ENCODE results near the gene NMT1.

Gene NMT1

GRCh38 chr17:45035848-45036247, 25.3 kb upstream of the NMT1 start (continued):
- TF ChIP-seq GLI4 (tag by site-specific recombination; IDR thresholded peaks at IDR 0.05) (no peak), ZNF561 (tag by site-specific recombination; IDR thresholded peaks at IDR 0.05; ENCODE audit: borderline replicate concordance) (no peak), TCF7L2 (IDR thresholded peaks at IDR 0.05; ENCODE audit: borderline replicate concordance, low read depth, low read length) (no peak), TRIM28 (IDR thresholded peaks at IDR 0.05; ENCODE audit: borderline replicate concordance, low read length) (no peak)

GRCh38 chr17:45036691-45037090, 24.4 kb upstream of the NMT1 start:
- Histone ChIP-seq H3K9me3 (ENCODE audit: control insufficient read depth, insufficient read depth, low read depth, low read length) (no peaks in the 10 kb centered on the region), H3K4me3 (ENCODE audit: low read depth, low read length) (no peak overlapping the region), H3K27ac (ENCODE audit: extremely low read depth, low read depth, low read length) (no peak overlapping the region), H3K4me1 (ENCODE audit: control insufficient read depth, insufficient read depth, low read length) (0 out of 2 replicates have a peak, but pooled peaks cover 4% of the 10 kb centered on the region), H3K36me3 (ENCODE audit: control insufficient read depth in 2 of 2, insufficient read depth in 1 of 2, low read length in 2 of 2) (peaks cover 23 to 48% of the 10 kb centered on the region in 2 experiments)
- POLR2A ChIA-PET: no interaction called here
- CTCF ChIA-PET: interaction anchor here (0.6 to 1.0 kb wide), 4 partner anchors 14 to 262 kb away, joined by 3 to 4 read pairs (median 3); no protein-coding TSS in a partner anchor
- TF ChIP-seq HIC1 (tag by site-specific recombination; IDR thresholded peaks at IDR 0.05) (no peak), GLIS2 (tag by site-specific recombination; IDR thresholded peaks at IDR 0.05) (no peak), ZXDB (tag by site-specific recombination; IDR thresholded peaks at IDR 0.05) (no peak), ZNF114 (tag by site-specific recombination; IDR thresholded peaks at IDR 0.05) (no peak), SP7 (tag by site-specific recombination; IDR thresholded peaks at IDR 0.05) (peak; percentile 57), ZNF24 (tag by site-specific recombination; IDR thresholded peaks at IDR 0.05) (no peak), ZFP3 (tag by site-specific recombination; IDR thresholded peaks at IDR 0.05; ENCODE audit: low read depth) (no peak), AEBP2 (tag by site-specific recombination; IDR thresholded peaks at IDR 0.05; ENCODE audit: borderline replicate concordance) (no peak), ZNF518A (tag by site-specific recombination; conservative IDR thresholded peaks at IDR 0.05; ENCODE audit: low read depth) (no peak), PRDM2 (tag by site-specific recombination; IDR thresholded peaks at IDR 0.05; ENCODE audit: borderline replicate concordance) (no peak), ZNF830 (tag by site-specific recombination; IDR thresholded peaks at IDR 0.05; ENCODE audit: low read depth) (no peak), ZBTB8A (tag by site-specific recombination; IDR thresholded peaks at IDR 0.05) (peak; percentile 19; the same call in 1 of the 2 replicates), WT1 (tag by site-specific recombination; IDR thresholded peaks at IDR 0.05) (0 out of 2 replicates have a peak, but pooled peaks have one; percentile 14), ZSCAN5A (tag by site-specific recombination; IDR thresholded peaks at IDR 0.05) (no peak), ZNF311 (tag by site-specific recombination; IDR thresholded peaks at IDR 0.05; ENCODE audit: borderline replicate concordance) (no peak)

Measured in HEK293 (cell line).